IgD-negative memory B cell (primary cell): ENCODE results near the gene HDAC11. TPM values are rescaled to one million over a fixed set of nuclear protein-coding genes. Genes with fewer than 3 reads are reported as not detected.

Source experiments
- H3K27ac Mint-ChIP-seq, 3 donors: one replicate each; pipeline ENCODE4 v1.8.0; 2020 to 2022; ENCODE audit warnings: mild to moderate bottlenecking in 3 of 3, mixed read lengths in 3 of 3, moderate library complexity in 1 of 3
- H3K27me3 Mint-ChIP-seq: one replicate; pipeline ENCODE4 v1.8.0; 2021; ENCODE audit warnings: mixed read lengths
- H3K36me3 Mint-ChIP-seq: one replicate; pipeline ENCODE4 v1.8.0; 2020; ENCODE audit warnings: mild to moderate bottlenecking, mixed read lengths
- H3K4me1 Mint-ChIP-seq, 3 donors: one replicate each; pipeline ENCODE4 v1.8.0; 2020 to 2022; ENCODE audit warnings: mixed read lengths in 3 of 3, mild to moderate bottlenecking in 1 of 3
- H3K4me3 Mint-ChIP-seq, 4 donors: one replicate each; pipeline ENCODE4 v1.8.0; 2020 to 2022; ENCODE audit warnings: mild to moderate bottlenecking in 4 of 4, mixed read lengths in 4 of 4, moderate library complexity in 3 of 4
- H3K9me3 Mint-ChIP-seq, 3 donors: one replicate each; pipeline ENCODE4 v1.8.0; 2020 to 2021; ENCODE audit warnings: mixed read lengths in 3 of 3, mild to moderate bottlenecking in 1 of 3
- polyA plus RNA-seq: library from polyadenylated mRNA; unstranded; fragments of 300-500 nt; fragmentation: Illumina TruSeq; gene quantifications from one replicate; pipeline ENCODE4 v1.2.3, GENCODE V29; 2021

The HDAC11 gene
- polyA plus RNA-seq, 1 donor from 2014 or later: 1.3 TPM

- Mint-ChIP-seq H3K36me3 (peaks cover 4% of the 10 kb centered on the region), H3K27ac (no peak overlapping the region), H3K4me3 (no peak overlapping the region)
Measured at GRCh38 chr3:13505147-13506130, 25.3 kb downstream of the HDAC11 start.

GRCh38 chr3:13506239-13506638 lies 26.1 kb downstream of the HDAC11 start:
- Mint-ChIP-seq H3K27ac (no peak overlapping the region), H3K36me3 (peaks cover 4% of the 10 kb centered on the region), H3K27me3 (no peaks in the 10 kb centered on the region), H3K4me1 (no peaks in the 10 kb centered on the region), H3K9me3 (no peaks in the 10 kb centered on the region), H3K4me3 (no peak overlapping the region)

More at GRCh38 chr3:13505147-13506130, 25.3 kb downstream of the HDAC11 start:
- no peaks in the 10 kb centered on the region for H3K9me3 Mint-ChIP-seq
- peaks cover 3% of the 10 kb centered on the region for H3K27me3 Mint-ChIP-seq
- no peaks in the 10 kb centered on the region for H3K4me1 Mint-ChIP-seq

GRCh38 chr3:13506680-13507079 lies 26.6 kb downstream of the HDAC11 start:
- no peaks in the 10 kb centered on the region for H3K27me3 Mint-ChIP-seq
- peak overlapping the region in 1 of 3 donors; percentile 44 for H3K27ac Mint-ChIP-seq
- no peak overlapping the region for H3K4me3 Mint-ChIP-seq
- H3K36me3 Mint-ChIP-seq: peaks cover 3% of the 10 kb centered on the region
- H3K4me1 Mint-ChIP-seq: no peaks in the 10 kb centered on the region
- H3K9me3 Mint-ChIP-seq: no peaks in the 10 kb centered on the region

DNA sequence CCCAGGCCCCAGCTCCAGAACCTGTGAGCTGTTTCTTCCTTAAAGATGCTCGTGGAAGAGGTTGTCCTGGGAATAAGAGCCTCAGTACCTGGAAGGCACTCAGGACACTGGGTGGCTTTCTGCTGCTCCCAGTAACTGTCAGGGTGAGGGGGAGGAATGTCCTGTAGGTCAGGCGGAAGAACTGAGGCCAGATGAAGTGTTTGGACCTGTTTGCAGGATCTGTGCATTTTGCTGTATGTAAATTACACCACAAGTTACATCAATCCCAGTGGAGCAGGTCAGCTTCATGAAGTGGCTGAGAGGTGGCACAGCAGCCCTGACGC lies 27.1 kb downstream of the HDAC11 start:
- H3K36me3 Mint-ChIP-seq: no peaks in the 10 kb centered on the region
- no peaks in the 10 kb centered on the region for H3K27me3 Mint-ChIP-seq
- no peaks in the 10 kb centered on the region for H3K4me1 Mint-ChIP-seq
- peak overlapping the region in 1 of 3 donors; percentile 44 for H3K27ac Mint-ChIP-seq
- peak overlapping the region in 1 of 4 donors; percentile 2 for H3K4me3 Mint-ChIP-seq
- no peaks in the 10 kb centered on the region for H3K9me3 Mint-ChIP-seq

DNA sequence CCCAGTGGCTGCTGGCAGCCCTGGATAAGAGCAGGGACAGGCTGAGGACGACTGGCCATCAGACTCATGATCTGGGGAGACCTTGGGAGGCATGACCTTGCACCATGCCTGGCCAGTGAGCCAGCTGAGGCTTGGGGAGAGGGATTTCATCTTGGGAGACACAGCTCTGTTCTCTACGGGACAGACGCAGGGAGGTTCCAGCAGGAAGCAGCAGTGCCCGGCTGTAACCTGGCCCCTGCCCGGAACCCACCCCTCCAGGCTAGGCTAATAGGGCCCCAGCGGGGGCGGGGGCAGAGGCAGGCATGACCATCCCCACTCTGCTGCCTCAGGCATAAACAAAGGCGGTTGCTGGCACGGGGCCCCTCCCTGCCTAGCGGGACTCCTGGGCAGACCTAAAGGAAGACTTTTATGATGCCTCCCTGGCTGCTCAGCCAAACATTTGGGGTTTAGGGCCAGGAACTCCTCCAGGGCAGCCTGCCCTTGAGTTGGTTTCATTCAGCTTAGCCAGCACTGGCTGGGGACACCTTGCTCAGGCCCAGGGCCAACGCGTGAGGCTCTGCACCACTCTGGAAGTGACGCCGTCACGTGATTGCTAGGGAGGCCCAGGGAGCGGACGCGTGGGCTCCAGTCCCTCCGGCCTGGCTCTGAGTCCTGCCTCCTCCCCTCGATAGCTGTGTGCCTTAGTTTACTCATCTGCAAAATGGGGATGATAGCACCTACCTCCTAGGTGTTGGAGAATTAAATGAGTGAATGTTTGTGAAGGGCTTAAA lies 27.6 kb downstream of the HDAC11 start:
- H3K4me1 Mint-ChIP-seq: no peaks in the 10 kb centered on the region
- no peak overlapping the region for H3K27ac Mint-ChIP-seq
- no peaks in the 10 kb centered on the region for H3K36me3 Mint-ChIP-seq
- no peak overlapping the region for H3K4me3 Mint-ChIP-seq
- H3K9me3 Mint-ChIP-seq: no peaks in the 10 kb centered on the region
- no peaks in the 10 kb centered on the region for H3K27me3 Mint-ChIP-seq

GRCh38 chr3:13508496-13508895 lies 28.4 kb downstream of the HDAC11 start:
- Mint-ChIP-seq H3K4me1 (no peaks in the 10 kb centered on the region), H3K36me3 (no peaks in the 10 kb centered on the region), H3K9me3 (no peaks in the 10 kb centered on the region), H3K27me3 (no peaks in the 10 kb centered on the region), H3K27ac (no peak overlapping the region), H3K4me3 (no peak overlapping the region)

- no peaks in the 10 kb centered on the region for H3K4me1 Mint-ChIP-seq
- no peaks in the 10 kb centered on the region for H3K36me3 Mint-ChIP-seq
- H3K27ac Mint-ChIP-seq: no peak overlapping the region
- no peaks in the 10 kb centered on the region for H3K9me3 Mint-ChIP-seq
- no peaks in the 10 kb centered on the region for H3K27me3 Mint-ChIP-seq
- H3K4me3 Mint-ChIP-seq: no peak overlapping the region
Measured at GRCh38 chr3:13509059-13509815, 29.1 kb downstream of the HDAC11 start.

- no peak overlapping the region for H3K27ac Mint-ChIP-seq
- no peaks in the 10 kb centered on the region for H3K27me3 Mint-ChIP-seq
- no peaks in the 10 kb centered on the region for H3K4me1 Mint-ChIP-seq
- H3K9me3 Mint-ChIP-seq: no peaks in the 10 kb centered on the region
- no peaks in the 10 kb centered on the region for H3K36me3 Mint-ChIP-seq
- no peak overlapping the region for H3K4me3 Mint-ChIP-seq
Measured at GRCh38 chr3:13509816-13510192, 29.7 kb downstream of the HDAC11 start.

DNA sequence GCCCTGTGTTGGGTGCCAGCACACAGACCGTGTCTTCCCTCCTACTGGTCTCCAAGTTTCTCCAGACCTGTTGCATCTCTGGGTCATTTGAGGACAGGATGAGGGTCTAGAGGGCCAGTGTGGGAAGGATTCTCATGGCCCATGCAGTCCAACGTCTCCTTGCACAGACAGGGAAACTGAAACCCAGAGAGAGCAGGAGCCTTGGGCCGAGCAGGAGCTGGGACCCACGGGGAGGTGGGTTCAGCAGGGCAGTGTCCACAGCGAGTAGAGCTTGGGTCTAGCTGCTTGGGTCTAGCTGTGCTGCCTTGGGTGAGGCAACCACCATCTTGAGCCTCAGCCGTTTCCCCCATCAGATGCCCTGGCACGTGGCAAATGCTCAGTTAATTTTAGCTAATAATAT lies 32.3 kb downstream of the HDAC11 start:
- H3K4me3 Mint-ChIP-seq: no peak overlapping the region
- no peak overlapping the region for H3K27ac Mint-ChIP-seq
- H3K27me3 Mint-ChIP-seq: no peaks in the 10 kb centered on the region
- H3K36me3 Mint-ChIP-seq: no peaks in the 10 kb centered on the region
- no peaks in the 10 kb centered on the region for H3K4me1 Mint-ChIP-seq
- H3K9me3 Mint-ChIP-seq: no peaks in the 10 kb centered on the region

GRCh38 chr3:13513051-13513912 lies 33.2 kb downstream of the HDAC11 start:
- H3K4me1 Mint-ChIP-seq: no peaks in the 10 kb centered on the region
- H3K4me3 Mint-ChIP-seq: no peak overlapping the region
- no peak overlapping the region for H3K27ac Mint-ChIP-seq
- H3K27me3 Mint-ChIP-seq: no peaks in the 10 kb centered on the region
- no peaks in the 10 kb centered on the region for H3K36me3 Mint-ChIP-seq
- no peaks in the 10 kb centered on the region for H3K9me3 Mint-ChIP-seq

DNA sequence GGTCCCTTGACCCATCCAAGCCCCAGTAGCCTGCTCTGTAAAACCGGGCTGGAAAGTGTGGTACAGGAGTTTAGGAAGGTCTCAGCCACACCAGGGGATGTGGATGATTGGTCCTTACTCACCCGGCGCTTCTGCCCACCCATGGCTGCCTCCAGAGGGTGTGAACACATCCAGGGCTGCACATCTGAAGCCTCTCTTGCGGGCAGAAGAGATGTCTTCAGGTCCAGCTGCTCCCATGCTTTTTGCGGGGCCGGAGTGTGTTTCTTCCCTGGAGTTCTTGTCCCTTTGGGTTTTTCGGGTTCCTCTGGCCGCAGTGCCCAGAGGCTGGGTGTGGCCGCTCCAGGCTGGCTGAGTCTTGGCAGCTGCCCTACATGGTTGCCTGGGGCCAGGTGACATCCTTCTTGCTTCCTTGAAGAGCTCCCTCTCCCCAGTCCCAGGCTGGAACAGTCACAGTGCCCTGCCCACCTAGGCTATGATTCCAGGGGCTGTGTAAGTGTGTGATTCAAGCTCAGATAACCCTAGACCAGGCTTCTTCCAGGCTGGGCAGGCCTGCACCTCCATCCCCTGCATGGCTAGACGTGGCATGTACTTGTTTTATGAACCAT lies 33.9 kb downstream of the HDAC11 start:
- Mint-ChIP-seq H3K27ac (no peak overlapping the region), H3K4me3 (no peak overlapping the region), H3K4me1 (no peaks in the 10 kb centered on the region), H3K9me3 (no peaks in the 10 kb centered on the region), H3K36me3 (no peaks in the 10 kb centered on the region), H3K27me3 (no peaks in the 10 kb centered on the region)

DNA sequence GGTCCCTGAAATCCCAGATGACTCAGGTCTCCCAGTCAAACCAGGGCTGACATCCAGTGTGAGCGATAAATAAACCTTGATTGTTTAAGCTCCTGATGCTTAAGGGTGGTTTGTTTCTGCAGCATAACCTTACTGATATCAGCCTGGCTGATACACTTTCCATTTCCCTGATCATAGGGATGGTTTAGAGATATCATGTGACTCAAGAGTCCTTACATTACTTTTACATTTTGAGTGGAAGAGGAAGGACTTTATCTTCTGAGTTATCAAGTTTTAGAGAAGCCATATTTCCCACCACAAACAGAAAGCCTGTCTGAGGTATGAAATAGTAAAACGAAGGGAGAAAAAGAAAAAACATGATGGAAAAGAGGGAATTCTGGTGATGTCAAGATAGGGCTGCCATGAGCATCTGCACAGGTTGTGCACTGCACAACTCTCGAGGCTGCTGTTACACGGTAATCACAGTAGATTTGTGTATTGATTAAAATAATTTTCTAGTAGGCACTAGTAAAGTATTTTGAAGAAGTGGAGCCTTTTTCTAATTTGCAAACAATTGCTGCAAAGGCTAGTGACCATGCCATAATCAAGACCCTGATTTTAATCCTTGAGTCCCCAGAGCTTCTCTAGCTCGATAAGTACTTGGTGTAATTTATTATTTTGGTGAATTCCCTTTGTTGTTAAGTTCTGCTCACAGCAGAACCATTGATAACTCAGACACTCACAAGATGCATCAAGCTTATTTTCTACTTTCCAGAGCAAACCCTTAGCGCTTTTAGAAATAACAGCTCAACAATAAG lies 34.7 kb downstream of the HDAC11 start:
- Mint-ChIP-seq H3K27me3 (peaks cover 2% of the 10 kb centered on the region), H3K27ac (no peak overlapping the region), H3K9me3 (no peaks in the 10 kb centered on the region), H3K4me3 (no peak overlapping the region), H3K4me1 (no peaks in the 10 kb centered on the region), H3K36me3 (no peaks in the 10 kb centered on the region)
